ENCODE measurements around the gene PCDHGC4. TPM values are rescaled to one million over a fixed set of nuclear protein-coding genes. Genes with fewer than 3 reads are reported as not detected.

The PCDHGC4 gene
- total RNA-seq, 3 donors from 2014 or later = 0.75 to 2.6 (median 1.6) TPM

- TF ChIP-seq CTCF (IDR thresholded peaks at IDR 0.05) = no peak
- Histone ChIP-seq H3K4me3 (no peak overlapping the region), H3K9me3 (no peaks in the 10 kb centered on the region), H3K36me3 (ENCODE audit: low read depth) (no peaks in the 10 kb centered on the region), H3K4me1 (ENCODE audit: low read depth) (no peaks in the 10 kb centered on the region)
- no peak for DNase-seq
- intact Hi-C loops (cut with DNase I, micrococcal nuclease) = no loop called here
- no peak for ATAC-seq
These were observed 21.7 kb downstream of the PCDHGC4 start for GRCh38 chr5:141506381-141507155.

GRCh38 chr5:141507387-141508091, 22.7 kb downstream of the PCDHGC4 start:
- TF ChIP-seq CTCF (IDR thresholded peaks at IDR 0.05) = no peak
- no peaks in the 10 kb centered on the region for H3K36me3 ChIP-seq (ENCODE audit: low read depth)
- DNase-seq = peak in 1 of 3 donors; percentile 61
- no peaks in the 10 kb centered on the region for H3K9me3 ChIP-seq
- intact Hi-C loops (cut with DNase I, micrococcal nuclease) = no loop called here
- peak; percentile 29 for ATAC-seq
- no peaks in the 10 kb centered on the region for H3K4me1 ChIP-seq (ENCODE audit: low read depth)
- no peak overlapping the region for H3K4me3 ChIP-seq

GRCh38 chr5:141508440-141508797, 23.6 kb downstream of the PCDHGC4 start:
- peaks cover 5% of the 10 kb centered on the region for H3K4me1 ChIP-seq (ENCODE audit: low read depth)
- H3K4me3 ChIP-seq = no peak overlapping the region
- TF ChIP-seq CTCF (IDR thresholded peaks at IDR 0.05) = no peak

GRCh38 chr5:141508798-141509611, 24.2 kb downstream of the PCDHGC4 start:
- ATAC-seq = peak; percentile 13
- Histone ChIP-seq H3K4me3 (no peak overlapping the region), H3K9me3 (no peaks in the 10 kb centered on the region), H3K4me1 (ENCODE audit: low read depth) (peaks cover 9% of the 10 kb centered on the region), H3K36me3 (ENCODE audit: low read depth) (no peaks in the 10 kb centered on the region)
- no peak for TF ChIP-seq CTCF (IDR thresholded peaks at IDR 0.05)
- DNase-seq = peak in 2 of 3 donors; percentile 24 to 64
- intact Hi-C loops (cut with DNase I, micrococcal nuclease) = no loop called here

More at GRCh38 chr5:141508440-141508797, 23.6 kb downstream of the PCDHGC4 start:
- Histone ChIP-seq H3K9me3 (no peaks in the 10 kb centered on the region), H3K36me3 (ENCODE audit: low read depth) (no peaks in the 10 kb centered on the region)
- intact Hi-C loops (cut with DNase I, micrococcal nuclease) = no loop called here
- no peak for DNase-seq
- no peak for ATAC-seq

GRCh38 chr5:141510160-141510559, 25.3 kb downstream of the PCDHGC4 start:
- DNase-seq = no peak
- ATAC-seq = no peak
- no peak for TF ChIP-seq CTCF (IDR thresholded peaks at IDR 0.05)
- H3K9me3 ChIP-seq = no peaks in the 10 kb centered on the region
- intact Hi-C loops (cut with DNase I, micrococcal nuclease) = no loop called here
- H3K4me1 ChIP-seq (ENCODE audit: low read depth) = peaks cover 15% of the 10 kb centered on the region
- no peak overlapping the region for H3K4me3 ChIP-seq
- no peaks in the 10 kb centered on the region for H3K36me3 ChIP-seq (ENCODE audit: low read depth)

All from mucosa of descending colon (tissue), 3 donors.